ENCODE data around the gene FAM98C.
"Not testable (repeated sequence)": the region's sequence is repeated elsewhere in the genome, so short reads cannot be mapped to it uniquely, and the experiment has no call there.

FAM98C gene

GRCh38 chr19:38425222-38425809 lies 22.4 kb downstream of the FAM98C start:
- no peak for DNase-seq (ENCODE audit: low read depth in 2 of 3, low spot score in 2 of 3)

DNA sequence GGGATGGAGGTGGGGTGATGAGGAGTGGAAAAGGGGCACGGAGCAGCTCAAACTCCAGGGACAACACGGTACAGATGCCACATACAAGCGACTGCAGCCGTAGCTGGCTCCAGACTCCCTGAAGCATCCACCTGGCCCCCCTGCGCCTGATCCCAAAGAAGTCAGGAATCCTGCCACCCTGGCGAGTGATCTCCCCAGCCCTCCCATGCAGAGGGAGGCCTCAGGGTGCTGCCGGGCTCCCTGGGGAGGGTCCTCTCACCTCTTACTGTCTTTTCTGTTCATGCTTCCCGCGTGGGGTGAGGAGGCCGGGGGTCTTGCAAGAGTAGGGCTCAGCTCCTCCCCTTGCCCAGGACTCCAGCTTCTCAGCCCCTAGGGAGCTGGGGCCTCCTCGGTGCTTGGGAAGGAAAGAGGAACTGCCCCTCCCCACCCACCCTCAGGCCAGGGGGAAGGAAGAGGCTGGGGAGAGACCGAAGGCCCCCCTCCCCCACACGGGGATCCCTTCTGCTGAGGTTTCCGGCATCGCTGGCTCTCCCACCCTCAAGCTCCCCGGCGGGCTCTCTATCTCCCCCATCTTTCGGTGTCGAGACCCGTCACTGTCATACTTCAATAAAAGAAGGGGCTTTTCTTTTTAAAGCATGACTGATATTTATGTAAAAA lies 23.0 kb downstream of the FAM98C start, which contains the start of gene RASGRP4:
RASGRP4 (minus strand) TSS at position 410 of the 657 bp plus-strand sequence; CDS start at position 282, 128 bp downstream.
- no peak for DNase-seq (ENCODE audit: low read depth in 2 of 3, low spot score in 2 of 3)

- DNase-seq (ENCODE audit: low read depth in 2 of 3, low spot score in 2 of 3): not testable (repeated sequence)
Observed at GRCh38 chr19:38427035-38427677, 24.3 kb downstream of the FAM98C start.

DNA sequence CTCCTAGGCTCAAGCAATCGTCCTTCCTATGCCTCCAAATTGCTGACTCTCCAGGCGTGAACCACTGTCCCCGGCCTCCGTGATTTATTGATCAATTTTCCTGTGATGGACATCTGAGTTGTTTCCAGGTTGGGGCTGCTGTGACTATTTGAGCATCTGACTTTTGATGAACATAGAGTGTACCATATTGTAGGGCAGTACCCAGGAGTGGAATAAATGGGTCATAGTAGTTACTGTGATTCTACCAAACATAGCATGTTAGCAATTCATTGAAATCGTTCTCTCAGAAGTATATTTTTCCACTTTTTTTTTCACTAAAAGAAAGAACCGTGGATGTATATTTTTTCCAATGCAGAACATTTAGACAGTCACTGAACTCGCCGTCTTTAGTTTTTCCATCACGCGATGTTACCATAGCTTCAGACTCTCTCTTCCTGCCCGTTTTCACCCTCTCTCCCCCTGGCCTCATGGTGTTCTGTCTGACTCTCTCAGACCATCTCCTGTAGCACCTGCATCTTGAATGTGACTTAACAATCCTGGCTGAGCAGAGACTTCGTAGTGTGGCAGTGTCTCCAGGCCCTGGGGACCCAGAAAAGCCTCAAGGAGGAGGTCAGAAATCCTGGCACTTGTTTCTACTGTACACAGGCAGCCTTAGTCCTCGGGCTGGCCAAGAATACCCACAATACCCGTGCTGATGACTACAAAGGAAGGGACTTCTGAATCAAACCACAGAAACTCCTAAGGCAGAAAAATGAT lies 26.3 kb downstream of the FAM98C start:
- no peak for DNase-seq (ENCODE audit: low read depth in 2 of 3, low spot score in 2 of 3)

GRCh38 chr19:38429811-38430156 lies 26.9 kb downstream of the FAM98C start:
- DNase-seq (ENCODE audit: low read depth in 2 of 3, low spot score in 2 of 3): no peak

DNA sequence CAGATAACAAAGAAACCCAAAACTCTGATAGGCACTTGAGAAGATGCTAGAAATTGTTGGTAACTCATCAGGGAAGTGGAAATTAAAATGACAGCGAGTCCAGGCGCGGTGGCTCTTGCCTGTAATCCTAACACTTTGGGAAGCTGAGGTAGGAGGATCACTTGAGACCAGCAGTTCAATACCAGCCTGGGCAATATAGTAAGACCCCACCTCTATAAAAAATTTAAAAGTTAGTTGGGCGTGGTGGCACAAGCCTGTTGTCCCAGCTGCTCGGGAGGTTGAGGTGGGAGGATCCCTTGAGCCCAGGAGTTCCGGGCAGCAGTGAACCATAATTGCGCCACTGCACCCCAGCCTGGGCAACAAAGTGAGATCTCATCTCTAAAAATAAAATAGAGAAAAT lies 28.0 kb downstream of the FAM98C start:
- no peak for DNase-seq (ENCODE audit: low read depth in 2 of 3, low spot score in 2 of 3)

- DNase-seq (ENCODE audit: low read depth in 2 of 3, low spot score in 2 of 3): peak in 1 of 3 experiments; percentile 33
Observed at GRCh38 chr19:38433268-38433733, 30.4 kb downstream of the FAM98C start, which contains the start of gene RYR1. Gene RYR1 (plus strand): TSS chr19:38433691. CDS start chr19:38433830, 139 bp downstream.

DNA sequence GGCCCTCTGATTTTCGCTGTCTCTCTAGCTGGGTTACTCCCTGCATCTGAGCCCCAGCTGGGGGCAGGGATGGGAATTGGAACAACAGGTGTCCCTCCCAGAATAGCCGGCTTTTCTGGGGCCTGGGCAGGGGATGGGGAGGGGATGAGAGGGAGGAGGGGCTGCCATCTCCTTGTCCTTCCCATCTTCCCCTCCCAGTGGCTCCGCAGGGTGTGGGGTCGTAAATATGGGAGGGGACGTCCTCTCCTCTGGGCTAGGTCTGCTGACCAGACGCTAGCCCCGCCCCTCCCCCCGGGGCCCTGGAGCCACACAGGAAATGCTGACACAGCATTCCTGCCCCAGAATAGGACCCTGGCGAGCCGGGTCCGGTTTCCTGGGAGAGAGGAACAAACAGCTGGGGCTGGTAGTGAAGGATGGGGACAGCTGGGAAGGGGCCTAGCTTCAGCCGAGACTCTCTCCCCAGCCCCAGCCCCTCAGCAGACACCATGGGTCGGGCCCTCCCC lies 31.7 kb downstream of the FAM98C start:
- DNase-seq (ENCODE audit: low read depth in 2 of 3, low spot score in 2 of 3): no peak

GRCh38 chr19:38437295-38437694 lies 34.4 kb downstream of the FAM98C start:
- no peak for DNase-seq (ENCODE audit: low read depth in 2 of 3, low spot score in 2 of 3)

DNA sequence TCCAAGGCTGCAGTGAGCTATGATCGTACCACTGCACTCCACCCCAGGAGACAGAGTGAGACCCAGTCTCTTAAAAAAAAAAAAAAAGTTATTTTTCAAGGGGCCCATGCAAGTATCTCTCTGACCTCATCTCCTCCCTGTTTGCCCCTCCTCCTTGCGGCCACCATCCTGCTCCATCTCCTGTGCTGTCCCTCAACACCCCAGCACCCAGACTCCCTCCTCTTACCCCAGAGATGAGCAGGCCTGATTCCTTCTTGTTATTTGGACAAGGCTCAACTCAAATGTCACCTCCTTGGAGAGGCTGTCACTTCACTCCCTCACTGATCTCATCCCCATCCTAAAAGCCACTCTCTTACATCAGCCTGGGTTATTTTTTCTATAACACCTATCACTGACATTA lies 35.0 kb downstream of the FAM98C start:
- no peak for DNase-seq (ENCODE audit: low read depth in 2 of 3, low spot score in 2 of 3)

DNA sequence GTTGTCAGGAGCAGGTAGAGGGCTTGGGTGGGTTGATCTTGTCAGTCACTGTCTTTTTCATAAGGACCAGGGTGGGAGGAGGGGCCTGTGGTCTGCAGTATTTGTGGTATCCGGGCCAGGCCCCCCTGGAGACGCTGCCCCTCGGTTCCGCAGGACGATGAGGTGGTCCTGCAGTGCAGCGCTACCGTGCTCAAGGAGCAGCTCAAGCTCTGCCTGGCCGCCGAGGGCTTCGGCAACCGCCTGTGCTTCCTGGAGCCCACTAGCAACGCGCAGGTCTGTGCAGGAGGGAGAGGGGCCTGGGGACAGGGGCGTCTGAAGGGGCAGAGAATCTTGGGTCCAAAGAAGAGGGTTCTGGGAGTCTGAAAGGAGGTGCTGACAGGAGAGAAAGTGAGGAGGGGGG lies 37.7 kb downstream of the FAM98C start:
- no peak for DNase-seq (ENCODE audit: low read depth in 2 of 3, low spot score in 2 of 3)

GRCh38 chr19:38441657-38442348 lies 38.9 kb downstream of the FAM98C start:
- DNase-seq (ENCODE audit: low read depth in 2 of 3, low spot score in 2 of 3): no peak

DNA sequence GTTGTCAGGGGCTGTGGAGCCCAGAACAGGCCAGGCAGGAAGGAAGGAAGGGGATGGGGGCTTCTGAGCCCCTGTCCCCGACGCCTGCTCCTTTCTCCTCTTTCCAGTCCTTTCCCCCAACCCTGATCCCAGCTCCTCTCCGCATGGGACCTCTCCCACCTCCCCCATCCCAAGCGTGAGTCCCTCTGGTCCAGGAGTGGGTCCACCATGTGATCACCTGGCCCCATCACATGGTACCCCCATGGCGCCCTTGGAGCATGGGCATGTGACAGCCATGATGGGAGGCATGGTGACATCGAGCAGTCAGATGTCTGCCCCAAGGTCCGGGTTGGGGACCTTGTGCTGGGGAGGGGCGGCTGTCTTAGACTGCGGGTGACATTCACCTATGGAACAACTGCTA lies 39.8 kb downstream of the FAM98C start:
- no peak for DNase-seq (ENCODE audit: low read depth in 2 of 3, low spot score in 2 of 3)

- no peak for DNase-seq (ENCODE audit: low read depth in 2 of 3, low spot score in 2 of 3)
Observed at GRCh38 chr19:38443458-38443999, 40.6 kb downstream of the FAM98C start.

DNA sequence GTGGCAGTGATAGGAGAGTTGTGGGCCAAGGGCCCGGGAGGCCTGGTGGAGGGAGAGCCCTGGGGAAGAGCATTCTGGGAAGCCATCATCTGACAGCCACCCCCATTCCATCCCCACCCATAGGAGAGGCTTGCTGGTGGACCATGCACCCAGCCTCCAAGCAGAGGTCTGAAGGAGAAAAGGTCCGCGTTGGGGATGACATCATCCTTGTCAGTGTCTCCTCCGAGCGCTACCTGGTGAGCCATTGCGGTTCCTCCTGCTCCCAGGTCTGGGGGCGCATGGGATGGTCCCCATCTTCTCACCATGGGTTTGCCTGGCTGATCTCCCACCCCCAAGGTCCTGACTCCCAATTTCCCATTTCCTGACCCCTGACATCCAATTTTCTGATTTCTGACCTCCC lies 41.1 kb downstream of the FAM98C start:
- no peak for DNase-seq (ENCODE audit: low read depth in 2 of 3, low spot score in 2 of 3)

GRCh38 chr19:38445362-38445761 lies 42.5 kb downstream of the FAM98C start:
- DNase-seq (ENCODE audit: low read depth in 2 of 3, low spot score in 2 of 3): no peak

DNA sequence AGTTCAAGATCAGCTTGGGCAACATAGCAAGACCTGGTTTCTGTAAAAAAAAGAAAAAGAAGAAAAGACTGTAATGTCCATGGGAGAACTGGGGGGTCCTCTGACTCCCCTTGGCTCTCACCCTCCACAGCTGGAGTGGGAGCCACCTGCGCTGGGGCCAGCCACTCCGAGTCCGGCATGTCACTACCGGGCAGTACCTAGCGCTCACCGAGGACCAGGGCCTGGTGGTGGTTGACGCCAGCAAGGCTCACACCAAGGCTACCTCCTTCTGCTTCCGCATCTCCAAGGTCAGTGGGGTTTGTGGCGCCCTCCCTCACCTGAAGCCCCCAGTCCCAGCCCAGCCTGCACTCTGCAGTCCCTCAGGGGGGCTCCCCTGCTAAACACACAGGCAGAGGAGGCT lies 45.3 kb downstream of the FAM98C start:
- no peak for DNase-seq (ENCODE audit: low read depth in 2 of 3, low spot score in 2 of 3)

DNA sequence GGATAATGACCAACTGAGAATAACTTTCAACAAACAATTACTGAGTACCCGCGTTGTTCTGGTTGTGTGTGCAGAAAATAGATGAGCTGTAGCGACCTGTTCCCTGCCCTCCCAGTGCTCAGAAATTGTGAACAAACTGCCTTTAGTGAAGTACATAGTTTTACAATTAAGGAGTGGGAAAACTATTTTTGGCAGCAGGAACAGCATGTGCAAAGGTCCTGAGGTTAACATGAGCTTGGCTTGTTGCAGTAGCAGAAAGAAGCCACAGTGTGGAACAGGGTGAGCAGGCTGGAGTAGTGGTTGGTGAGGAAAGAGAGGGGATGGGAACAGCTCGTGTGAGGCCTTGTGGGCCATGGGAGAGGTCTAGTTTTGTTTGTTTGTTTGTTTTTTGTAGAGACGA lies 46.6 kb downstream of the FAM98C start:
- no peak for DNase-seq (ENCODE audit: low read depth in 2 of 3, low spot score in 2 of 3)

DNA sequence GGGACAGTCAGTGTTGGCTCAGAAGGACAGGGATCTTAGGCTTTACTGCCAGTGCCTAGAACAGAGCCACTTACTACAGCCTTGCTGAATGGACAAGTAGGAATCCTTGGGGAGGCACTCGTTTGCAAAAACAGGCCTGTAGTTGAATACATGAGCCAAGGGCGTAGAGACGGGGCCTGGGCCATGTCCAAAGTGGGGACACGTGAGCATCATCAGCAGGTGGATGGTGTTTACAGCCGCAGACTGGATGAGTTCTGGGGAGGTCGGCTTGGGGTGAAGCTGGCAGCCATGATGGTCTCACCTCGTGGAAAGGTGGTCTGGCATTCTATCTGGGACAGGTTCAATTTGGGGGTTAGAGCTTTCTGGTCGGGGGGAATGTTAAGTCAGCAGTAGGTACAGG lies 48.1 kb downstream of the FAM98C start:
- no peak for DNase-seq (ENCODE audit: low read depth in 2 of 3, low spot score in 2 of 3)

GRCh38 chr19:38451629-38452028 lies 48.7 kb downstream of the FAM98C start:
- DNase-seq (ENCODE audit: low read depth in 2 of 3, low spot score in 2 of 3): no peak
